ENCODE measurements around the gene MFAP3.
"Not testable (repeated sequence)": the region's sequence is repeated elsewhere in the genome, so short reads cannot be mapped to it uniquely, and the experiment has no call there.

Gene MFAP3

DNA sequence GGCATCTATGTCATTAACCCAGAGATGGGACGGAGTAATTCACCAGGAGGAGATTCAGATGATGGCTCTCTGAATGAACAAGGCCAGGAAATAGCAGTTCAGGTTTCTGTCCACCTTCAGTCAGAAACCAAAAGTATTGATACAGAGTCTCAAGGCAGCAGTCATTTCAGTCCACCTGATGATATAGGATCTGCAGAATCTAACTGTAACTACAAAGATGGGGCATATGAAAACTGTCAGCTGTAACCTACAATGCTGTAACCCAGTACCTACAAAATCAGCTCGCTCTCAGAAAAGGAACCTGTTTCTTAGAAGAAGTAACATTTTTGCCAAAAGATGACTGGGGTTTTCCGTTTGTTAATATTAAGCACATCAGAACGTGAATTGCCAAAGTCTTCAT is 14.7 kb downstream of the MFAP3 start:
- DNase-seq (ENCODE audit: low read depth), result no peak

DNA sequence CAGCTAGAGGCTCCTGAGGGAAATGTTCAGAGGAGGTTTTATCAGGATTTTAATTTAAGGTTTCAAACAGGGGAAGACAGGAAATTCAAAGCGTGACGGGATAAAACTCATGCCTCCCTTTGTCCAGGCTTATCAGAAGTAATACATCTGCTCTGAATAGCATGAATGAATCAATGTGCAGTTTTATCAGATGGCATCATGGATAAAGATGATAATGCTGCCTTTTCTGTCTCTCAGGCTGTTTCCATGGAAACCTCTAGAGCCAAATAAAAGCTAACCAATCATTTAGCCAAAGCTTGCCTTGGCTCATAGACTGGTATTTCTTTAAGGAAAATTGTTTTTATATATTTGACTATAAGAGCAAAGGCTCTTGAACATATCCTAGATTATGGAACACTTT is 16.4 kb downstream of the MFAP3 start:
- no peak for DNase-seq (ENCODE audit: low read depth)

DNA sequence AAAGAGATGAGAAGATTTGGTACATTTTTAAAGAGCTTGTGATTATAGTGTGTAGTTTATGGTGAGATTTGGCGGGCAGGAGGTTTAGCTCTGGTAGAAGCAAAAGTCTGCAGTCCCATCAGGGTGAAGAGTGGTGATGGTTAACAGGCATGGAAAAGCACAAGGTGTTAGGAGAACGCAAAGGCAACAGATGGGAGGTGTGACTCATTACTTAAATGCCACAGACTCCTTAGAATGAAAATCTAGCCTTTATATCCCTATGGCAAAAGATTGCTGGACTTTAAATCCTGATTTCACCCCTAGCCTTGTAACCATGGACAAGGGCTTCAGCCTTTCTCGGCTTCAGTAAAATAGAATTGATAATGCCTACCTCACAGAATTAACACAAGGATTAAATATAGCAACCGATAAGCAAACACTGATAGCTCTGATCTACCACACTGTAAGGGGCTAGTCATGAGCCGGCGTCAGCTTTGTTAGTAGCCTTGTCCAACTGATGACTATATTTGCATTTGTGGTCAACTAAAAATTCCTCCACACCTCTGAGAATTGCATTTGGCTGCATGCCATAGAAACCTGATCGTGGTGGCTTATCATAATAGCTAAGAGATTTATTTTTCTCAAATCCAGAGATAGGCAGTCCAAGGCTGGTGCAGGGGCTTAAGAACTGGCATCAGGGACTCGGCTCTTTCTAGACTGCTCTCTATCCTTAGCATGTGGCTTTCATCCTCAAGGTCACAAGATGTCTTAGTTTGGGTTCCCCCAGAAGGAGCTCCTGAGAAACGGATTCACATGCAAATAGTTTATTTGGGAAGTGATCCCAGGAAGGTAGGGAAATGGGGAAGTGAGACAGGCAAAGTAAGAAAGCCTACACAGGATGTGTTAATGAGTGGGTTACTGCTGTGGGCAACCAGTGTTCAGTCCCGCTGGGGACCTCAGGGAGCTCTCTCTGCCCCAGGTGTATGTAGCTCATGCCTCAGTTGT is 19.6 kb downstream of the MFAP3 start:
- no peak for DNase-seq (ENCODE audit: low read depth)

DNA sequence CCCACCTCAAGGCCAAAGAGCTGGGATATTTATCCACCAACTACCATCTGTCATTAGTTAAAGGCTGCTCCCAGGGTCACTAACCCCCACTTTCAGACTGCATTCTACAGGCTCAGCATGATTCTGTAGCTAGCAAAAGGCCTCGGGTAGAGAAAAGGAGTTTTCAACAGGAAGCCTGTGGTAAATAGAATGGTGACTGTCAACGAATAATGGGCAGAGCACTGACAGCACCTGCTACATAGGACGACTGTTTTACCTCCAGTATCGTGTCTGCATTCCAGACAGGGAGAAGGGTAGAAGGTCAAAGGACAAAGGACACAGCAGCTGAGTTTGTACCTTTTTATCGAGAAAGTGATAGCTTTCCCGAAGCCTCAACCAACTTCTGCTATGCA is 20.3 kb downstream of the MFAP3 start:
- no peak for DNase-seq (ENCODE audit: low read depth)

DNA sequence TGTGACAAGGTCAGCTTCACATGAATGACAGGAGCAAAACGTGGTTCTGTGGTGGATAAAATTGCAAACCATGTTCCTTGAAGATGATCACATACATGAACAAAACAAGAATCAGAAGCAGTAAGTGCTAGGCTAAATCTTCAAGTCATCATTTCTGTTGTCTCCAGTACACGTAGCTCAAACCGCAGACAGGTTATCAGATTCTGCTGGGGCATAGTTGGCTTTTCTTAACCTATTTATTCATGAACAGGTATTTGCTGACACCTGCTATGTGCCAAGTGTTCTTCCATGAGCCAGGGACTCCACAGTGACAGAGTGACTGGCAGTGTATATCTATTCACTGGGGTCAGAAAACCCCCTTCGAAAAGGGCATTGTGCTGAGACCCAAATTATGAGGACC is 20.8 kb downstream of the MFAP3 start:
- DNase-seq (ENCODE audit: low read depth), result no peak

DNA sequence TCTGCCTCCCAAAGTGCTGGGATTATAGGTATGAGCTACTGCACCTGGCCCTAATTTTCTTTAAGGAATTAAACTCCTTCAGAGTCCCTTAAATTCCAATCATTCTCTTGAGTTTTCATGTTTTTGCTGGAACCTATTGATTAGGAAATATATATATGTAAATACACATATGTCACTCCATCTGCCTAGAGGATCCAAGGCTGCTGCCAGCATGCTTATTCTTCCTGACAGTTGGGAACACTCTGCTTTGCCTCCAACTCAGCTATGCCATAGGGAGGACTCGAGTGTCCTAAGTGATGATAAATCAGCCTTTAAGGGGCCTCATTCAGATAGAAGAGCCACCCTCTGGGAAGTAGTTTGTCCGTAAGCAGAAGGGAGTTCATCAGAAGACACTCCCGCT is 21.8 kb downstream of the MFAP3 start:
- no peak for DNase-seq (ENCODE audit: low read depth)

DNA sequence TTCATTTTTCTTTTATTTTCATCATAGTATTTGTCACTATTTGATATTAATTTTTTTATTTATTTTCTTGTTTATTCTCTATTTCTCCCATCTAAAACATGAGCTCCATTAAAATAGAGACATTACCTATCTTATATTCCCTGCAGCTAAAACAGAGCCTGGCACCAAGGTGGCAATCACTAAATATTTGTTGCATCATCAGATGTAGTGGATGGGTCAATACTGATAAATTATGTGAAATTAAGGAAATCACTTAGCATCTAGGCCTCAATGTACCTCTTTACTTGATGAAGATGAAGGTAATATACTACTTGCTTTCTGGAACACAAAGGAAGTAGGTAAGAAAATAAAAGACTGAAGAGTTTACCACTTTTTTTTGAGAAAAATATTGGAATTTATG is 24.6 kb downstream of the MFAP3 start:
- DNase-seq (ENCODE audit: low read depth), result no peak

DNA sequence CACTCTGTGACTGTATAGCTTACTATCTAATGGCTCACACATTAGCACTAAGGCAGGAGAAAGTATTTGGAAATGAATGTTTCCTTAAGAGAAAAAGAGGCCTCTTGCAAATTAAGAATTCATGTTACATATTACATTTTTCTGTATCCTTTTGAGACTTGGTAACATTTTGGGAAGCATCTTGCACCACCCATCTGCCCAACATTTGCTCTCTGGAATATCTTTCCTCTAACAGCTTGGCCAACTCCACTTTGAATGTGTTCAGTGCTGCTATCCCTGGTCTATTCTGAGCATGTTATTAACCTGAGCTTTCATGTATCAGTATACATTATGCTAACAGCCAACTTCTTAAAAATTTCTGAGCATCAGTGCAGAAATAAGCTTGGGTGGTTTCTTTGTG is 27.2 kb downstream of the MFAP3 start:
- no peak for DNase-seq (ENCODE audit: low read depth)

DNA sequence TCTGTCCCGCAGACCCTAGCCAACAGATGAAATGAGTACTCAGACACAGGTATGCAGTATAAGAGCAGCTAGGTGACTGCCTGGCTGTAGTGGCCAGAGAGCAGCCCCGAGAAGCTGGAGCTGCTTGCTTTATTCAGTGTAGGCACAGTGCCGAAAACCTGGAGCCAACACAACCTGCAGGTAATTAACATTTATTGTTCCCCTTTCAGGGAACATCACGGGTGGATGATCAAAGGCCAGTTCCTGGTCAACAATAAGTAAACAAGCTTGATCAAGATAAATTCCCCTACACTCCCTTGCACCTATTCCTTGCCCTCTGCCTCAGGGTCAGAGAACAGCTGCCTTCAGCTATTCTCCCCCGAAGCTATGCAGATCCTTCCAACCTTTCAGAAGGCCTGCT is 31.1 kb downstream of the MFAP3 start:
- DNase-seq (ENCODE audit: low read depth), result not testable (repeated sequence)

DNA sequence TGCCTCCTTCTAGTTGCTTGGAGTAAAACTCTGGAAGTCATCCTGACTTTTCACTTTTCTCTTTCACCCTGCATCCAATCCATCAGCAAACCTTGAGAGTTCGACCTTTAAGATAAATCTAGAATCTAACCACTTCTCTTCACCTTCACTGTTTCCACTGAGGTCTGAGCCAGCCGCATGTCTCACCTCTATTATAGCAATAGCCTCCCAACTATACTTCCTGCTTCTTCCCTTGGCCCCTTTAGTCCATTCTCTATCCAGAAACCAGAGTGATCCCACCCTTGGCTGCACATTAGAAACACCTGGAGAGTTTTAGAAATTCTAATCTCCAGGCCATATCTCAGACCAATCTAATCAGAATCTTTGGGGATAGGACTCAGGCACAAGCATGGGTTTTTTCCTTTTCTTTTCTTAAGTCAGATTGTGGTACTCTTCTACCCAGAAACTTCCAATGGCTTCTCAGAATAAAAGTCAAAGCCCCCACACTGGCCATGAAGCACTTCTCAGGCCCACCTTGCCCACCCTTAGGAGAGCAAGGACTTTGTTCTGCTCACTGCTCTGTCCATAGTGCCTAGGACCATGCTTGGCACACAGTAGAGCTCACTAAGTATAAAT is 33.1 kb downstream of the MFAP3 start:
- no peak for DNase-seq (ENCODE audit: low read depth)

DNA sequence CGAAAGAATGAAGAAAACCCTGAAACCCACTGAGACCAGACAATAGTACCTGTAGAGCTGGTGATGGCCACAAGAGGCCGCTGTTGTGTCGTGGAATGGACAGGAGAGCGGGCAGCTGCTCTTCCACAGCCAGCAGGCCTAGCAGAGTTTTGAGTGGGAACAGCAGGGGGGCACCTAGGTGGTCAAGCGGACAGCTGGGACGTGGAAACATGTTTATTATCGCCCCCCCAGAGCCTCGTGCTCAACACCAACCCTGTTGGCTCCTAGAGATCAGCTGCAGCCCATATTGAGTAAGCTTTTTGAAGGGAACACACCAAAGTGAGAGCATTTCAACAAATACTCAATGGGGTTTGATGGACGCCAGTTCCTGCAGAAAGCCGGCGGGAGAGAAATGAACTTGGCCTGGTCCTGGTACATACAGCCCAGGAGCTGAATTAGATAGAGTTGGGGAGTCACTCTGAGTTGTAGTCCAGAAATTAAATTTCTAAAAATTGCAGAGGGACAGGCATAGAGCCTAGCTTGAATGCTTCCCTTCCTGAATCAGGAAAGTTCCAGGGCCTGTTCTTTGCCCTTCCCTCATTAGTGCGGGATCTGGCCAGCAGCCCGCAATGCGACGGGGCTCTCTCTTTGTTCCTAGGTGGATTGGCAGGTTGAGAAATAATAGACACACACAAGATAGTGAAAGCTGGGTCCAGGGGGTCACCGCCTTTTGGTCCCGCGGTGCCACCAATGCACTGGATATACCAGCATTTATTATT is 33.8 kb downstream of the MFAP3 start:
- DNase-seq (ENCODE audit: low read depth), result no peak

DNA sequence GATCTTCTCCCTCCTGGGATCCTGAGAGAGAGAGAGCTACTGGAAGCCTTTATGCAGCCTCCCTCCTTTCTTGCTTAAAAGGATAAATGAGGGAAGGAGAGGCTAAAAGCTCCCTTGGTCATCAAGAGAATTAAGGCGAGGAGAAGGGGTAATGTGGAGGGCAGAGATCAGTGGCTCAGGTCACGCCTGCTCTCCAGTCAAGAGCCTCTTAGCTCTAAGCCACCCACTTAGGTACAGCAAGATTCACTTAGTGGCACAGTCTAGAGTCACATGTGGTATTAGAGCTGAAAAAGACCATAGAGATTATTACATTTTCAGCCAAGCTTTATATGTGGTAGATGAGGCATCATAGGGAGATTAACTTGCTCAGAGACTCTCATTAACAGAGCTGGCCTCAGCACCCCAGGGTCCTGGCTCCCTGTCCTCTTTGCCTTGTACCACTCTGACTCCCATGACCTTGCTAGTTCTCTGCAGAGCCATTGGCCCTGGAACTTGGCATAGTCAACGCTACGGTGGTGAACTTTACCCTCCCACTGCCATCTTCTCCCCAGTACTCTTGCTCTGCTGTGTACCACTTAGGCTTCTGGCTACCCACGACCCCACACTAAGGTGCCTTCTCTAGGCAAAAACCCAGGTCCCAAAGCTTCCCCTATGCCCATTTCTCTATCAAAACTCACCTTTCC is 37.6 kb downstream of the MFAP3 start:
- DNase-seq (ENCODE audit: low read depth), result no peak

DNA sequence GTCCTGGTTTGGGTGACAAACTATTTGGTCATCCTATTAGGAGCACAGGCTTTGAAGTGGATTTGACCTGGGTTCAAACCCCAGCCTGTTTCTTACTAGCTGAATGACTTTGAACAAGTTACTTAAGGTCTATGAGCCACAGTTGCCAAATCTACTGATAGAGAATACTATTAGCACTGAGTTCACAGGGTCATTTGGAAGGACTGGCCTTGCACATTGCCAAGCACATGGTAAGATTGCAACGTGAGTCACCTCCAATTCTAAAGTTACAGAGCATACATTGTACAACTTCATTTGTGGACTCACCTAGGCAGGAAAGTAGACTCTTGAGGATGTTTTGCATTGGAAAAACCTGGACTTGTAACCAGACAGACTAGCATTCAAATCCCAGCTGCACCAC is 38.9 kb downstream of the MFAP3 start:
- DNase-seq (ENCODE audit: low read depth), result no peak

DNA sequence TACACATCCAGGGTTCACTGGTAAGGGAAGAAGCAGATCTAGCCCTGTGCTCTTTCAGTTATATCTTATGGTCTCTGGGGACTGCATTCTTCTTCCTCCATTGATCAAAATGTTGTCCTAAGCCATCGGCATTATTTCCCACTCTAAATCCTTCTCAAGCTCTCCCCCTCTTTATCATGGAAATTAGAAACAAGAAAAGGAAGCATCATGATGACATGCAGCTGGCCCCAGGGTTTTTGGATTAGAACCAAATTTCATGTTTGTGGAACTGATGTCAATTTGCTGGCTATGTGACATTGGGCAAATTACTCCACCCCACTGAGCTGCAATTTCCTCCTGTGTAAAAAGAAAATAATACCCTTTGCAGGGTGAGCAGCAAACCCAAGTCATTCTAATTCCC is 39.5 kb downstream of the MFAP3 start:
- no peak for DNase-seq (ENCODE audit: low read depth)

DNA sequence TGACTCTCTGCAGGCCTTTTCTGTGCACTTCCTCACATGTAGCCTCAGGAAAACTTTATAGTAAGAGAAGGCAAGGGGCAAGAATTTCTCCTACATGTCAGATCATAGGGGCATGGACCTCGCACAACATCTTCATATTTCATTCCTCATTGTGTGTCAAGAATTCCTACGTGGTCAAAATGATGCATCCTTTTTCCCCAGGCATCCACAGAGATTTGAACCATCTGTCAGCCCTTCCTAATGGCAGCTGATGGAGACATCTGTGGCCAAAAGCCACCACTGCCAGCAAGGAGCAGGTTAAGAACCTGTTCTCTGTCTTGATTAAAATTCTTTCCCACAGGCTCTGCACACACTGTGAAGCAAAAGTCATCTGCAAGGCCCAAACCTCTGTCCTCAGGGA is 42.5 kb downstream of the MFAP3 start:
- no peak for DNase-seq (ENCODE audit: low read depth)

DNA sequence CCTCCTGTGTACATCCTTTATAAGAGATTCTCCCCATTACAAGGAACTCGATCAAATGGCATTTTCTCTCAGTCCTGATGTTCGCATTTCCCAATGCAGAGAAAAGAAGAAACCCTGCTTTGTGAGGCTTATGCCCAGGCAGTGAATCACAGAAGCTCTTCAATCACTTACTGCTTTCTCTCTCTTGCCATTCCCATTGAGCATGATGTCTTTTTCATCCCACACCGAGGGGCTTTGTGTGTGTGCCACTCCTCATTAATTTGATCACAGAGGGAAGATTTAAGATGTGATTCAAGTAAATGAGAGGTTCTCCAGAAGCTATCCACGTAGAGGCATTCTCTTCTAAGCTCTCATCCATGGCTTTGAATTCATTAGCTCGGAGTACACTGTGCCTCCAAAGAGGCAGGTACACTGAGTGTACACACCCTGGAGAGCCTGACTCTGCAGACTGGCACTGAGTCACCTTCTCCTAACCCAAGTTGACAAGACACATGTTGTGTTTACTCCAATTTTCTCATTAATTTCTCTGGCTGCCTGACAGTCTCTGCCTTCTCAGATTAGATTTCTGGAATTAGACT is 45.4 kb downstream of the MFAP3 start:
- no peak for DNase-seq (ENCODE audit: low read depth)

DNA sequence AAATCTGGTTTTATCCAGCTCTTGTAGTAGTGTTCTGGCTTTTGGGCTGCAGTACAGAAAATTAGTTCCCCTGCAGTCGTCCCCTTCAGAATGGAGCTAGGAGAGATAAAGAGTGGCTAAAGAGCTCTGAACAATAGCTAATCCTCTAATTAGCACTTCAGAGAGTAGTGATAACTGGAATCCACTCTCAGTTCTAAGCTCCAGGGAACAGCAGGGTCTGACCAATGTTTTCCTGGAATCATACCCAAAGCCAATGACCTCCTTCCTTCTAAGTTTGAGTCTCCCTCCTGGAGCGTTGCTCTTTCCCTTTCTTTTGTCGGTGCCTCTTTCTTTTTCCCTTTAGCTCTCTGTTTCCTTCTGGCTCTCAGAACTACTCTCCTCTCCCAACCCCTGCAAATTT is 47.4 kb downstream of the MFAP3 start:
- DNase-seq (ENCODE audit: low read depth), result no peak

DNA sequence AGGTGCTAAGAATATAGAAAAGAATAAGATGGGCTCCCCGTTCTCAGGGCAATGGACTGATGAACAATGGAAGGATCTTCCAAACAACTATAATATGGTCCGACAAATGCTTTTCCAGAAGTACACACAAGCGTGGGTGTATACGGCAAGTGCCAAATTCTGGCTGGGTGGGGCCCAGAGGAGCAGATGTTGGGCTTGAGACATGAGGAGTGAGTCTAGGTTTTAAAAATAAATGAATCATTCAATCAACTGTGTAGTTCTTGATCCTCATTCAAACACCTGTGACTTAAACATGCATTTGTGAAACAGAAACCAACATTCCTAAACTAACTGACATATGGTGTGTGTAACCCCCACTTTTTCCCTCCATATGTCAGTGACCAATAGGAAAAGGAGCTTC is 47.9 kb downstream of the MFAP3 start:
- no peak for DNase-seq (ENCODE audit: low read depth)

DNA sequence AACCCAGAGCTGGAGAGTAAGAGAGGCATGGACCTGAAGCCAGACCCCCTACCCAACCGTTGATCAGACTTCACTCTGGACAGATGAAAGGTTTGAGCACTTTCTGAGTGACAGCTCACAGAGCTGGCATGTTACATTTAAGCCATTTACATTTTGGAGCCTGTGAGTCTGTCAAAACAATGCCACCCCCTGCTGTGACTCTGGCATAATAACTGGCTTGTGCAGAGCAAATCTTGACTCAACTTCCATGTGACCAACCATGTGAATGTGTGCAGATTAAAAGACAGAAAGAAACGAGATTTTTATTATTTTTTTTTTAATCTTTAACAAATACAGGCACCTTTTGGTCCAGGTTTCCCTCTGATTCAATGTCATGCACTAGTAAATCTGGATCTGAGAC is 48.5 kb downstream of the MFAP3 start:
- DNase-seq (ENCODE audit: low read depth), result no peak

DNA sequence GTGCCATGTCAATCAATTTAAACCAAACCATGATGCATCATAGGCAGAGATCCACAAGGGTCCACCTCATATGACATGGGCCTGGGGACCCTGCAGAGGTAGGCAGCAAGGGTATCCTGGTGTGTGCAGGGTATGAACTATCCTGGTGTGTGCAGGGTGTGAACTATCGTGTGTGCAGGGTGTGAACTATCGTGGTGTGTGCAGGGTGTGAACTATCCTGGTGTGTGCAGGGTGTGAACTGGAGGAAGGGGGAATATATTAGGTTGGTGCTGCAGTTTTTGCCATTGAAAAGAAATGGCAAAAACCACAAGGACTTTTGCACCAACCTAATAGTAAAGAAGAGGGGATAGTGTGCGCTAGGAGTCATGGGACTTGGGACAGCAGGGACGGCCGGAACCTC is 50.0 kb downstream of the MFAP3 start:
- no peak for DNase-seq (ENCODE audit: low read depth)

DNA sequence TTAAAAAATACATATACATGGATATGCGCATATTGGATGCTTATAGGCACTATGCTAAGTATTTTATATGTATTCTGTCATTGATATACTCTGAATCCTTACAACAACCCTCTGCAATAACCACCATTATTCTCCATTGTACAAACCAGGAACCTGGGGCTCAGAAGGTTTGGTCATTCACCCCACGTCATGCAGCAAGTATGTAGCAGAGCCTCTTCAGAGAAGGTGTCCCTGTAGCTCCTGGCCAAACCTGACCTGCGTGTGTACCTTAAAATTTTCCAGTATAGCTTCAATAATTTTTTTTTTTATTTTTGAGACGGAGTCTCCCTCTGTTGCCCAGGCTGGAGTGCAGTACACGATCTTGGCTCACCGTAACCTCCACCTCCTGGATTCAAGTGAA is 51.9 kb downstream of the MFAP3 start:
- no peak for DNase-seq (ENCODE audit: low read depth)
